B cell (primary cell): ENCODE data around the gene L3MBTL4. TPM values are rescaled to one million over a fixed set of nuclear protein-coding genes. Genes with fewer than 3 reads are reported as not detected.

Experiments
- ATAC-seq: fragments of 200-7000 bp; cut with Tn5 transposase; one replicate; pipeline ENCODE4 v1.10.0; 2021; ENCODE audit warnings: low read depth, mild to moderate bottlenecking, moderate number of reproducible peaks, moderate library complexity
- CTCF ChIA-PET: fragments of 350-600 bp; sonication (Branson Sonifier 250); formaldehyde crosslinking; loops from one replicate; lab custom pipeline; 2021; ENCODE audit warnings: antibody characterized with exemption, inconsistent platforms; lab: Charles Lee
- POLR2A ChIA-PET: fragments of 350-600 bp; sonication (Branson Sonifier 250); formaldehyde crosslinking; loops from one replicate; lab custom pipeline; 2021; ENCODE audit warnings: antibody characterized with exemption; lab: Charles Lee
- DNase-seq: peaks from one replicate; pipeline ENCODE4 v3.0.0; 2013
- H2AFZ ChIP-seq: 2 replicates; pipeline ENCODE4 v1.6.1; 2012; ENCODE audit warnings: mild to moderate bottlenecking, low read depth, low read length; ENCODE audit not compliant: insufficient read depth, poor library complexity, severe bottlenecking
- H3K27ac ChIP-seq, 2 donors: 1 replicate in 1 of 2; 2 replicates in 1 of 2; pipeline ENCODE4 v1.5.1; 2012 to 2013; ENCODE audit warnings: low read length in 2 of 2, mild to moderate bottlenecking in 2 of 2, moderate library complexity in 1 of 2
- H3K27me3 ChIP-seq, 4 experiments: fragments of 200-600 bp in 1 of 4; sonication (generic) in 1 of 4; replicated peaks in 1 of 4; 1 replicate in 2 of 4; 2 replicates in 2 of 4; pipeline versions ENCODE4 v1.6.1 to v1.7.0; 2013 to 2016; ENCODE audit warnings: low read length in 3 of 4, mild to moderate bottlenecking in 2 of 4, mixed read lengths in 1 of 4, moderate library complexity in 1 of 4; ENCODE audit not compliant: insufficient read depth in 4 of 4, control insufficient read depth in 3 of 4; ENCODE audit errors: control extremely low read depth in 1 of 4
- H3K36me3 ChIP-seq, 2 experiments: replicated peaks in 1 of 2; 1 replicate in 1 of 2; 2 replicates in 1 of 2; pipeline versions ENCODE4 v1.6.1 to v1.7.1; 2013; ENCODE audit warnings: low read length in 1 of 2; ENCODE audit not compliant: insufficient read depth in 2 of 2, control insufficient read depth in 1 of 2; ENCODE audit errors: control extremely low read depth in 1 of 2, extremely low read depth in 1 of 2
- H3K4me1 ChIP-seq, 2 donors: fragments of 200-600 bp in 1 of 2; sonication (generic) in 1 of 2; 1 replicate in 1 of 2; 2 replicates in 1 of 2; pipeline versions ENCODE4 v1.5.1 to v1.6.1; 2013 to 2017; ENCODE audit warnings: low read length in 2 of 2; ENCODE audit not compliant: control insufficient read depth in 2 of 2, insufficient read depth in 2 of 2
- H3K4me2 ChIP-seq: replicated peaks from 2 replicates; pipeline ENCODE3; 2012; ENCODE audit warnings: mild to moderate bottlenecking, low read depth, low read length; ENCODE audit not compliant: poor library complexity, severe bottlenecking
- H3K4me3 ChIP-seq, 5 experiments: fragments of 200-600 bp in 1 of 5; sonication (generic) in 1 of 5; 1 replicate in 3 of 5; 2 replicates in 2 of 5; pipeline versions ENCODE4 v1.5.1 to v1.7.0; 2011 to 2016; ENCODE audit warnings: low read length in 4 of 5, mild to moderate bottlenecking in 4 of 5, low read depth in 2 of 5, control low read depth in 1 of 5, moderate library complexity in 1 of 5; ENCODE audit not compliant: insufficient read depth in 1 of 5; ENCODE audit errors: control extremely low read depth in 1 of 5, extremely low read depth in 1 of 5
- H3K79me2 ChIP-seq: fragments of 200-600 bp; sonication (generic); one replicate; pipeline ENCODE4 v1.6.0; 2016; ENCODE audit warnings: low read length; ENCODE audit not compliant: control insufficient read depth, insufficient read depth
- H3K9ac ChIP-seq: fragments of 200-600 bp; sonication (generic); 2 replicates; pipeline ENCODE4 v1.6.1; 2017; ENCODE audit warnings: mild to moderate bottlenecking, low read length, moderate library complexity
- H3K9me3 ChIP-seq, 3 donors: one replicate each; pipeline versions ENCODE4 v1.6.1 to v1.7.1; 2013; ENCODE audit warnings: low read length in 2 of 3; ENCODE audit not compliant: control insufficient read depth in 2 of 3, insufficient read depth in 1 of 3; ENCODE audit errors: control extremely low read depth in 1 of 3
- H4K20me1 ChIP-seq: 2 replicates; pipeline ENCODE4 v1.6.0; 2012; ENCODE audit warnings: mild to moderate bottlenecking, low read length; ENCODE audit not compliant: insufficient read depth, control insufficient read depth, poor library complexity, severe bottlenecking
- H3K27ac Mint-ChIP-seq: one replicate; pipeline ENCODE4 v1.8.0; 2021; ENCODE audit warnings: mixed read lengths
- H3K27me3 Mint-ChIP-seq: one replicate; pipeline ENCODE4 v1.8.0; 2021; ENCODE audit warnings: mixed read lengths
- H3K4me1 Mint-ChIP-seq: one replicate; pipeline ENCODE4 v1.8.0; 2021; ENCODE audit warnings: mixed read lengths
- H3K4me3 Mint-ChIP-seq: one replicate; pipeline ENCODE4 v1.8.0; 2021; ENCODE audit warnings: mixed read lengths
- H3K9me3 Mint-ChIP-seq: one replicate; pipeline ENCODE4 v1.8.0; 2022; ENCODE audit warnings: mixed read lengths; ENCODE audit not compliant: insufficient read depth
- EZH2 ChIP-seq: IDR thresholded peaks from 2 replicates; pipeline ENCODE4 v1.6.1; 2012; ENCODE audit warnings: borderline replicate concordance, low read depth, mild to moderate bottlenecking, moderate library complexity, low read length; ENCODE audit not compliant: insufficient read depth, poor library complexity, severe bottlenecking
- WGBS: methylation state at CpG from one replicate; pipeline ENCODE4 v1.1.5; 2013; ENCODE audit warnings: missing lambda C conversion rate; ENCODE audit not compliant: insufficient coverage; 5-methylcytosine and 5-hydroxymethylcytosine counted together
- intact Hi-C: fragments of 100-400 bp; cut with micrococcal nuclease; formaldehyde crosslinking; loops from one replicate; pipeline ENCODE4 v1.10.0; 2022
- polyA plus RNA-seq: library from polyadenylated mRNA; depleted of rRNA; stranded (reverse); fragments of >200 nt; gene quantifications from 2 replicates; pipeline ENCODE4 v1.2.3, GENCODE V29; 2012
- total RNA-seq, 2 donors: library from RNA; stranded (reverse); fragments of 120-200 nt in 1 of 2; gene quantifications; 1 replicate in 1 of 2; 2 replicates in 1 of 2; pipeline versions ENCODE4 v1.2.3 to v1.2.4, GENCODE V29; 2013 to 2022
- TF ChIP-seq, protein P1 (sequence below): fragments of 200-600 bp; IDR thresholded peaks from one replicate; pipeline ENCODE4 v1.8.0; 2022; ENCODE audit warnings: antibody characterized with exemption, mild to moderate bottlenecking

Gene L3MBTL4
- total and polyA plus RNA-seq, 2 donors (not counting 1 experiment from before 2014, with no cell fraction given): 3.0 to 11.9 TPM

GRCh38 chr18:6368017-6368416 lies 46.7 kb downstream of the L3MBTL4 start:
- Mint-ChIP-seq H3K9me3 (no peaks in the 10 kb centered on the region), H3K27ac (no peak overlapping the region), H3K4me1 (peaks cover 2% of the 10 kb centered on the region), H3K4me3 (no peak overlapping the region), H3K27me3 (no peaks in the 10 kb centered on the region)
- TF ChIP-seq, protein P1, sequence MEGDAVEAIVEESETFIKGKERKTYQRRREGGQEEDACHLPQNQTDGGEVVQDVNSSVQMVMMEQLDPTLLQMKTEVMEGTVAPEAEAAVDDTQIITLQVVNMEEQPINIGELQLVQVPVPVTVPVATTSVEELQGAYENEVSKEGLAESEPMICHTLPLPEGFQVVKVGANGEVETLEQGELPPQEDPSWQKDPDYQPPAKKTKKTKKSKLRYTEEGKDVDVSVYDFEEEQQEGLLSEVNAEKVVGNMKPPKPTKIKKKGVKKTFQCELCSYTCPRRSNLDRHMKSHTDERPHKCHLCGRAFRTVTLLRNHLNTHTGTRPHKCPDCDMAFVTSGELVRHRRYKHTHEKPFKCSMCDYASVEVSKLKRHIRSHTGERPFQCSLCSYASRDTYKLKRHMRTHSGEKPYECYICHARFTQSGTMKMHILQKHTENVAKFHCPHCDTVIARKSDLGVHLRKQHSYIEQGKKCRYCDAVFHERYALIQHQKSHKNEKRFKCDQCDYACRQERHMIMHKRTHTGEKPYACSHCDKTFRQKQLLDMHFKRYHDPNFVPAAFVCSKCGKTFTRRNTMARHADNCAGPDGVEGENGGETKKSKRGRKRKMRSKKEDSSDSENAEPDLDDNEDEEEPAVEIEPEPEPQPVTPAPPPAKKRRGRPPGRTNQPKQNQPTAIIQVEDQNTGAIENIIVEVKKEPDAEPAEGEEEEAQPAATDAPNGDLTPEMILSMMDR: no peak
- no peak for TF ChIP-seq EZH2
- Histone ChIP-seq H3K4me1 (no peaks in the 10 kb centered on the region), H2AFZ (no peak overlapping the region), H4K20me1 (no peaks in the 10 kb centered on the region), H3K79me2 (peaks cover 5% of the 10 kb centered on the region), H3K4me3 (no peak overlapping the region), H3K36me3 (no peaks in the 10 kb centered on the region), H3K4me2 (no peak overlapping the region), H3K27me3 (no peaks in the 10 kb centered on the region), H3K27ac (no peak overlapping the region), H3K9ac (no peak overlapping the region), H3K9me3 (peaks cover 0 to 10% (median 0%) of the 10 kb centered on the region in 3 donors)
- intact Hi-C loops: no loop called here
- 96% methylated on average over 2 of the region's 6 CpGs for WGBS
- no peak for DNase-seq
- ChIA-PET CTCF (no interaction called here), POLR2A (no interaction called here)
- no peak for ATAC-seq

DNA sequence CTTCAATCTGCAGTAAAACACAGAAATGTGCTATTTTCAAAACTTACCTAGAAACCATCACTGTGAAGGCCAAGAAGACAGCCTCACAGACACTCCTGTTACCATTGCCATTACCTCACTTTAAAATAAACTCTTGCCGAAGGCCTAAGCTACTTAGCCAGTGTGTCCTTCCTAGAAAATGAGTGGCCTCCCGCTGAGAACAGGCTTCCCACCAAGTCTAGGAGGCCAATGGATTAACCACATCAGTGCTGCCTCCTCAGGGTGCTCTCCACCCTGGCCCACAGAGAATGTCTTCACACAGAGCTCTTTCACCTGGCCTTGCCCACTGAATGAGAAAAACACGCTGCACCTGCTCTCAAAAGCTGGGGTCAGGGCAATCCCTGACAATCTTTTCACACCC lies 47.5 kb downstream of the L3MBTL4 start:
- Histone ChIP-seq H3K27ac (no peak overlapping the region), H3K4me2 (no peak overlapping the region), H2AFZ (no peak overlapping the region), H3K9me3 (peaks cover 0 to 10% (median 0%) of the 10 kb centered on the region in 3 donors), H3K36me3 (no peaks in the 10 kb centered on the region), H3K79me2 (peaks cover 5% of the 10 kb centered on the region), H3K4me3 (no peak overlapping the region), H3K9ac (no peak overlapping the region), H3K4me1 (no peaks in the 10 kb centered on the region), H4K20me1 (no peaks in the 10 kb centered on the region), H3K27me3 (no peaks in the 10 kb centered on the region)
- WGBS: 88% methylated on average over 3 of the region's 3 CpGs
- no peak overlapping the region for H3K27ac Mint-ChIP-seq
- intact Hi-C loops: no loop called here
- ChIA-PET POLR2A (no interaction called here), CTCF (no interaction called here)
- no peak for TF ChIP-seq EZH2
- TF ChIP-seq, protein P1: no peak
- H3K4me1 Mint-ChIP-seq: peaks cover 2% of the 10 kb centered on the region
- no peak for ATAC-seq
- no peaks in the 10 kb centered on the region for H3K27me3 Mint-ChIP-seq
- no peak for DNase-seq
- no peak overlapping the region for H3K4me3 Mint-ChIP-seq
- no peaks in the 10 kb centered on the region for H3K9me3 Mint-ChIP-seq
